BLaER1 (cell line): ENCODE results near the gene ANKS1B.

Source experiments
- H3K27ac ChIP-seq: shearing (Covaris generic); formaldehyde crosslinking; 2 replicates; pipeline ENCODE4 v1.8.1; 2022
- H3K27me3 ChIP-seq: shearing (Covaris generic); formaldehyde crosslinking; 2 replicates; pipeline ENCODE4 v1.8.1; 2022
- H3K36me3 ChIP-seq: shearing (Covaris generic); formaldehyde crosslinking; 2 replicates; pipeline ENCODE4 v1.8.1; 2022
- H3K4me1 ChIP-seq: shearing (Covaris generic); formaldehyde crosslinking; 2 replicates; pipeline ENCODE4 v1.8.1; 2022
- H3K4me2 ChIP-seq: shearing (Covaris generic); formaldehyde crosslinking; 2 replicates; pipeline ENCODE4 v1.8.1; 2022
- H3K4me3 ChIP-seq: shearing (Covaris generic); formaldehyde crosslinking; 2 replicates; pipeline ENCODE4 v1.8.1; 2022
- H3K9ac ChIP-seq: shearing (Covaris generic); formaldehyde crosslinking; 2 replicates; pipeline ENCODE4 v1.8.1; 2022
- H3K9me3 ChIP-seq: shearing (Covaris generic); formaldehyde crosslinking; 2 replicates; pipeline ENCODE4 v1.8.1; 2022
- H4K20me1 ChIP-seq: shearing (Covaris generic); formaldehyde crosslinking; 2 replicates; pipeline ENCODE4 v1.8.1; 2022
- Cebpa-rat ChIP-seq: shearing (Covaris generic); IDR thresholded peaks from 2 replicates; pipeline ENCODE4 v1.8.1; 2022

Gene ANKS1B

DNA sequence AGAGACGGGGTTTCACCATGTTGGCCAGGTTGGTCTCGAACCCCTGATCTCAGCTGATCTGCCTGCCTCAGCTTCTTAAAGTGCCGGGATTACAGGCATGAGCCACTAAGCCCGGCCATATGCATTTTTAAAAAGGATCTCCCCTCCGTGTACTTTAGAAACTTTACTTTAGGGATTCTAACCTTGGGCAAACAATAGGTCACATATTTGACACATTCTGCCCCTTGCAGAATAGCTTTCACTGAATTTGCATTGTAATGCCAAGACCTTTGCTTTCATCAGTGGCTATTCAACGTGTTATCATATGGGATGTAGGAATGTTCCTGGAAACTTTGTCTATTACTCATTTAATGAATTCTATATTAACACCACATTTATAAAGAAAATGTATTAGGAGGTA, 11.4 kb upstream of the ANKS1B start:
- Histone ChIP-seq H3K36me3 (no peaks in the 10 kb centered on the region), H4K20me1 (no peaks in the 10 kb centered on the region), H3K4me3 (no peak overlapping the region), H3K27ac (no peak overlapping the region), H3K4me2 (no peak overlapping the region), H3K9me3 (0 out of 2 replicates have a peak, but pooled peaks cover 7% of the 10 kb centered on the region), H3K4me1 (no peaks in the 10 kb centered on the region), H3K9ac (no peak overlapping the region), H3K27me3 (no peaks in the 10 kb centered on the region)
- no peak for TF ChIP-seq Cebpa-rat

DNA sequence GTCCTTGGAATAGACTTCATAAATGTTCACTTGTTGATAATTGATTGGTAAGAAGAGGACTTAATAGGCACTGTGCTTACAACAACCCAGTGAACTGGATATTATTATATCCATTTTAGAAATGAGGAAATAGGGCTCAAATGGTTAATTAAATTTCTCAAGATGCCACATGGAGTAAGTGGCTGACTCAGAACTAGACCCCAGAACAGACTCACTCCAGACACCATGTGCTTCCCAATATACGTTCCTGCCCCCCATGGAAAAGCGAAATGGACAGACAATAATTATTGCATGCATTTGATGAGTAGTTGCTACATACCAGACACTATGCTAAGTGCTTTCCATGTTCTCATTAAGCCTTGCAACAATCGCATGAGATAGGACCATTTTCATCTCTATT, 895 bp upstream of the ANKS1B start:
- H3K4me3 ChIP-seq = peak overlapping the region; percentile 85
- H3K9me3 ChIP-seq = 0 out of 2 replicates have a peak, but pooled peaks cover 5% of the 10 kb centered on the region
- H4K20me1 ChIP-seq = no peaks in the 10 kb centered on the region
- H3K27me3 ChIP-seq = no peaks in the 10 kb centered on the region
- H3K9ac ChIP-seq = peak overlapping the region; percentile 89
- H3K27ac ChIP-seq = peak overlapping the region; percentile 92
- peaks cover 26% of the 10 kb centered on the region for H3K4me1 ChIP-seq
- H3K4me2 ChIP-seq = peak overlapping the region; percentile 91
- no peaks in the 10 kb centered on the region for H3K36me3 ChIP-seq
- TF ChIP-seq Cebpa-rat = no peak

DNA sequence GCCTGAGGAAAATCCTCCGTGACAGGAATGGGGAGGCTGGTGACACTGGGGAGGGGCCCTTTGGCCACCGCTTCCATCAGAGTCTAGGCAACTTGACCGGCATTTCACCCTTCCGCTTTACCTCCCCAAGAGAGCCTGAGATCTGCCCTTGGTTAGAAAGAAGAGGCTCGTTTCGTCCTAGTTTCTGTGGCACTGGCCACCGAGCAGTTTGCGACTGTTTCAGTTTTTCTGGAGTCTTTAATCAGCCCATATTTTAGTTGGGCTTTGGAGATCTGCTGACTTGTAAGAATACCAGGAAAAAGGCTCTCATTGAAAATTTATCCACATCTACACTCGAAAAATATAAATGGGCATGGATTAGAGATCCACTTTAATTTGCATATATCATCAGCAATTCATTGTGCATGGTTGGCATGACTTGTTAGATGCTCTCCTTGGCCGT, 414 bp upstream of the ANKS1B start:
- peak overlapping the region; percentile 92 for H3K27ac ChIP-seq
- peak overlapping the region; percentile 85 for H3K4me3 ChIP-seq
- H3K36me3 ChIP-seq = no peaks in the 10 kb centered on the region
- no peaks in the 10 kb centered on the region for H3K27me3 ChIP-seq
- peaks cover 30% of the 10 kb centered on the region for H3K4me1 ChIP-seq
- H3K4me2 ChIP-seq = peak overlapping the region; percentile 91
- H3K9ac ChIP-seq = peak overlapping the region; percentile 89
- no peak for TF ChIP-seq Cebpa-rat
- H3K9me3 ChIP-seq = 0 out of 2 replicates have a peak, but pooled peaks cover 5% of the 10 kb centered on the region
- H4K20me1 ChIP-seq = no peaks in the 10 kb centered on the region

DNA sequence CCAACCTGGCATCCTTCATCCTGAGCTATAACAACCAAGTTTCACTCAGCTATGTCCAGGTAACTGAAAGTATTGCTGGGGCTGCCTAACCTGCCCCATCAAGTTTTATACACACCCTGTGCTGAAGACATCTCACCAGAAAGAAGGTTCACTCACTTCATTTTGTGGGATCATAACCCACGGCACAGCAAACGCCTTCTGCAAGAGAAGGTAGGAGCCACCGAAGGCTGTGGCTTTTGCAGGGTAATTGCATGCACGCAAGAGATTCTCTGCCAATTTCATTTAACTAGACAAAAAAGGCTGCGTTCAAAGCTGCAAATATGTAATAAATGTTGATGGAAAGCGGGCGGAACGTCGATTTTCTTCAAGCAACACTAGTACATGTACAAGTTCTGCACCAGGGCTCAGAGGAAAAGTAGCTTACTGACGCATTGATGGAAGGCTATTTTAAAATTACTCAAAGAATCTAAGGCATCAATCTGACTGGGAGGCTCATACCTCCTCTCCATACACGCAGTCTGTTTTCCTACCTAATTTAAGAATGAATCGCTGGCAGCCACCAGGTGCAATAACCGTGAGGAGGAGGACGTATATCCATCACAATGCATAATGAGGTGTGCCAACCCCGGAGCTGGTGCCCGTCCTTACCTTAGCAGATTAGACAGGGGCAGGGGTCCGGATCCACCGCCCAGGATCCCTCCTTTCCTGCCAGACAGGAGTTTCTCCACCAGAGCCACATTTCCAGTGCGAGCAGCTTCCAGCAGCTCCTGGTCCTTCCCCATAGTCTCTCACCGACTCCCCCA, 1.1 kb downstream of the ANKS1B start:
- H3K9ac ChIP-seq = peak overlapping the region; percentile 89
- 0 out of 2 replicates have a peak, but pooled peaks cover 4% of the 10 kb centered on the region for H3K9me3 ChIP-seq
- no peaks in the 10 kb centered on the region for H3K36me3 ChIP-seq
- peak overlapping the region; percentile 92 for H3K27ac ChIP-seq
- H3K4me3 ChIP-seq = peak overlapping the region; percentile 85
- no peak for TF ChIP-seq Cebpa-rat
- H4K20me1 ChIP-seq = no peaks in the 10 kb centered on the region
- peaks cover 37% of the 10 kb centered on the region for H3K4me1 ChIP-seq
- H3K27me3 ChIP-seq = no peaks in the 10 kb centered on the region
- peak overlapping the region; percentile 91 for H3K4me2 ChIP-seq

DNA sequence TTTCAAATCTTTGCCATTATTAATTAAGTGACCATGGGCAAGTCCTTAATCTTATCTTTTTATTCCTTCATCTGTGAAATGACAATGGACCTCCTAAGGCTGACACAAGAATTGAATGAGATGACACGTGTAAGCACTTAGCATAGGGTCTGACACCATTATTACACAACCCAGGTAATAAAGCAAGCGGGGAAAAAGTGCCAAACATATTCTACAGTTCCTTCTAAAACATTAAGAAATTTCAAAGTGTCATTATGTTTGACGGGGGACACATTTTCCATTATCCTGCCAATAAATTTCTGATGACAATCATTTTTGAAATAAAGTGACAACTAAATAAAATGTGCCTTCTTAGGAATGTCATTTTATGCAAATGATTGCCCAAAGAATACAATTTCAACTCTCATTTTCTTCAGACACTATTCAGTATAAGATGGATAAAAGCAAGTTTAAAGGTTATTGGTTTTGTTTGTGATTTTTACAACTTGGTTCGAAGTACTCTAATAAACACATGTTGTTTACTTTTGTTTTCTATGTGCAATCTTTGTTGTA, 3.0 kb downstream of the ANKS1B start:
- H4K20me1 ChIP-seq = no peaks in the 10 kb centered on the region
- TF ChIP-seq Cebpa-rat = peak; percentile 44; the same call in 1 of the 2 replicates
- H3K4me1 ChIP-seq = peaks cover 55% of the 10 kb centered on the region
- H3K9ac ChIP-seq = peak overlapping the region; percentile 89
- H3K36me3 ChIP-seq = no peaks in the 10 kb centered on the region
- H3K4me2 ChIP-seq = peak overlapping the region; percentile 91
- no peaks in the 10 kb centered on the region for H3K27me3 ChIP-seq
- H3K9me3 ChIP-seq = no peaks in the 10 kb centered on the region
- H3K27ac ChIP-seq = peak overlapping the region; percentile 92
- peak overlapping the region; percentile 85 for H3K4me3 ChIP-seq

DNA sequence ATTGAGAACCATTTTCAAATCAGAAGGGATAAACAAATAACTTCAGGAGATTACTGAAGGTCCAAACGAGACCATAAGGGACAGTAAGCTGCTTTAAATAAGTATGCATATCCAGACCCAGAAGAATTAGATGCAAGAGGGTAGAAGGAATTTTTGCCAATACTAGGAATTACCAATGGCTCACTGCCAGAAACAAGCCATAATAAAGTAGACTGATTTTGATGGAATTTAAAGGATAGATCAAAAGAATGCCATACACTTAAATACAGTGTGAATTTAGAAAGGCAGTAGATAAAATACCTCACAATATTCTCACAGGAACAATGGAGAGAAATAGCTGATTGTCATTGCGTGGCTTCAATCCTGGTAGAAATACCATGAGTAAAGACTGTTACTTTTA, 5.3 kb downstream of the ANKS1B start:
- Histone ChIP-seq H4K20me1 (no peaks in the 10 kb centered on the region), H3K4me1 (peaks cover 65% of the 10 kb centered on the region), H3K9ac (peak overlapping the region; percentile 89), H3K4me3 (peak overlapping the region; percentile 85), H3K9me3 (peaks cover 14% of the 10 kb centered on the region), H3K27ac (peak overlapping the region; percentile 92), H3K4me2 (peak overlapping the region; percentile 91), H3K27me3 (no peaks in the 10 kb centered on the region), H3K36me3 (peaks cover 15% of the 10 kb centered on the region)
- TF ChIP-seq Cebpa-rat = no peak

DNA sequence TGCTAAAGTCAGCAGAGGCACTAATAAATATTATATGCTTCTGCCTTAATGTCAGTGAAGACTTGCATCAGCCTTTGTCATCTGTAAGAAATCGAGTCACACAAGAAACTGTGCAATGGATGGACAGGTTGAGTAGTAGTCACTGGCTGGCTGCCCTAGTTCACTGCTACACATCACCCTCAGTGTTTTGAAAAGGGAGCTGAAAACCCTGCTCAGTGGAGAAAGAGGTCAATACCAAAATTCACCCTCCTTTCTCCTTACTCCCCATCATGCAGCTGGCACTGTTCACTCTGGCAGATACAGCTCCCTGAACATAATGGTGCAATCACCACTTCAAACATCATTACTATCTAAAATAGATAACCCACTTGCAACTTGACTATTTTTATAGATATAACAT, 6.6 kb downstream of the ANKS1B start:
- no peak for TF ChIP-seq Cebpa-rat
- H3K4me2 ChIP-seq = peak overlapping the region; percentile 91
- H3K9ac ChIP-seq = peak overlapping the region; percentile 74
- no peaks in the 10 kb centered on the region for H4K20me1 ChIP-seq
- peaks cover 28% of the 10 kb centered on the region for H3K36me3 ChIP-seq
- H3K27ac ChIP-seq = peak overlapping the region; percentile 92
- H3K4me3 ChIP-seq = peak overlapping the region; percentile 54
- H3K9me3 ChIP-seq = peaks cover 27% of the 10 kb centered on the region
- peaks cover 67% of the 10 kb centered on the region for H3K4me1 ChIP-seq
- H3K27me3 ChIP-seq = no peaks in the 10 kb centered on the region

DNA sequence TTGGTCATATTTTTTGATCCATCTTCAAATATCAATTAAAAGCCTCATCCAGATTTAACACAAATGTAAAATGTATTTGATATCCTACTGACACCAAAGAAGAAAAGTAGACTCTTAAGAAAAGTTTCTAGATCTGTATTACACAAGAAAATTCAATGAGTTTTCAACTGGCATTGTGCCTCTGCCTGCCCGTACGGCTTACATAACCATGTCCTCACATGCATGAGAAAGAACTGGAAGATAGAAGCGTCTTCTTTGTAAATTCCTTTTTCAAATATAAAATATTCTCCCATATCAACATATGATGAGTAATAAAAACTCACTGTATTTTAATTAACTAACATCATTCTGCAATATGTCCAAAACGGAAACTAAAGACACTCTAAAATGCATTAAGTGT, 7.2 kb downstream of the ANKS1B start:
- Histone ChIP-seq H3K9ac (peak overlapping the region; percentile 74), H3K27ac (peak overlapping the region; percentile 92), H3K27me3 (no peaks in the 10 kb centered on the region), H4K20me1 (no peaks in the 10 kb centered on the region), H3K36me3 (peaks cover 34% of the 10 kb centered on the region), H3K4me2 (peak overlapping the region; percentile 91), H3K4me3 (peak overlapping the region; percentile 54), H3K4me1 (peaks cover 67% of the 10 kb centered on the region), H3K9me3 (peaks cover 33% of the 10 kb centered on the region)
- no peak for TF ChIP-seq Cebpa-rat

DNA sequence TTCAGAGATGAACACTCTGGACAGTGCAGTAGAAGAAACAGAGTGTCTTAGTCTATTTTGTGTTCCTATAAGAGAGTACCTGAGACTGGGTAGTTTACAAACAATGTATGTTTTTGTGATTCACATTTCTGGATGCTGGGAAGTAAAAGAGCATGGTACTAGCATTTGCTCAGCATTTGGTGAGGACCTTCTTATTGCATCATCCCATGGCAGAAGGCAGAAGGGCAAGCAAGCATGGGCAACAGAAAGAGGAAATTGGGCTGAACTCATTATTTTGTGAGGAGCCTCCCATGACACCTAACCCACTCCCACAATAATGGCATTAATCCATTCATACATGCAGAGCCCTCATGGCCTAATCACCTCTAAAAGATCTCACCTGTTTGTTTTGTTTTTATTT, 8.0 kb downstream of the ANKS1B start:
- peak overlapping the region; percentile 91 for H3K4me2 ChIP-seq
- TF ChIP-seq Cebpa-rat = peak; percentile 96
- H3K27me3 ChIP-seq = no peaks in the 10 kb centered on the region
- peaks cover 41% of the 10 kb centered on the region for H3K9me3 ChIP-seq
- peaks cover 42% of the 10 kb centered on the region for H3K36me3 ChIP-seq
- H3K9ac ChIP-seq = peak overlapping the region; percentile 74
- no peaks in the 10 kb centered on the region for H4K20me1 ChIP-seq
- peak overlapping the region; percentile 54 for H3K4me3 ChIP-seq
- peak overlapping the region; percentile 92 for H3K27ac ChIP-seq
- H3K4me1 ChIP-seq = peaks cover 67% of the 10 kb centered on the region

DNA sequence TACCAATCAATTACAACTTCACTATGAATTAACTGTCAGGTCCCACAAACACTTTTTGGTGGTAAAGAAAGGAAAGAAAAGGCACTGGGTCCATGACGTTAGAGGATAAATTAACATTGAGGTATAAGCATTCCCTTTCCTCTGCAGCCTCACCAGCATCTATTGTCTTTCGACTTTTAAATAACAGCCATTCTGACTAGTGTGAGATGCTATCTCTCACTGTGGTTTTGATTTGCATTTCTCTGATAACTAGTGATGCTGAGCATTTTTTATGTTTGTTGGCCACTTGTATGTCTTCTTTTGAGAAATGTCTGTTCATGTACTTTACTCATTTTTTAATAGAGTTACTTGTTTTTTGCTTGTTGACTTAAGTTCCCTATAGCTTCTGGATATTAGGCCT, 9.4 kb downstream of the ANKS1B start:
- Histone ChIP-seq H3K4me1 (peaks cover 52% of the 10 kb centered on the region), H3K4me2 (peak overlapping the region; percentile 91), H3K9me3 (peaks cover 55% of the 10 kb centered on the region), H3K27ac (peak overlapping the region; percentile 92), H3K4me3 (peak overlapping the region; percentile 44; the same call in 1 of the 2 replicates), H3K9ac (no peak overlapping the region), H3K27me3 (no peaks in the 10 kb centered on the region), H4K20me1 (no peaks in the 10 kb centered on the region), H3K36me3 (peaks cover 56% of the 10 kb centered on the region)
- TF ChIP-seq Cebpa-rat = no peak
